ENCODE results near the gene KTN1. TPM values are rescaled to one million over a fixed set of nuclear protein-coding genes. Genes with fewer than 3 reads are reported as not detected.

KTN1 gene
- total and polyA plus RNA-seq, 2 experiments from 2014 or later: 124 to 607 TPM

GRCh38 chr14:55603401-55603953 is 23.5 kb downstream of the KTN1 start:
- Mint-ChIP-seq H3K27ac (no peak overlapping the region), H3K9me3 (no peaks in the 10 kb centered on the region; the same call in 2 of the 3 replicates), H3K27me3 (ENCODE audit: insufficient read depth, low read depth, poor library complexity) (no peaks in the 10 kb centered on the region), H3K4me1 (peaks cover 39% of the 10 kb centered on the region), H3K4me3 (no peak overlapping the region), H3K36me3 (ENCODE audit: low read depth) (peaks cover 5% of the 10 kb centered on the region; the same call in 1 of the 3 replicates)
- Histone ChIP-seq H4K20me1 (replicated peaks; ENCODE audit: insufficient read depth) (no peaks in the 10 kb centered on the region; the same call in 1 of the 2 replicates), H3F3A (replicated peaks; ENCODE audit: low read depth) (no peaks in the 10 kb centered on the region), H3K36me3 (ENCODE audit: insufficient read depth) (no peaks in the 10 kb centered on the region), H3K4me2 (no peak overlapping the region), H3K27ac (ENCODE audit: low read depth) (peak overlapping the region; percentile 56; the same call in 1 of the 2 replicates), H3K79me2 (replicated peaks; ENCODE audit: insufficient read depth) (peaks cover 100% of the 10 kb centered on the region), H3K27me3 (ENCODE audit: insufficient read depth) (no peaks in the 10 kb centered on the region), H3K4me1 (ENCODE audit: insufficient read depth) (peaks cover 79% of the 10 kb centered on the region), H3K4me3 (no peak overlapping the region), H3K9me2 (ENCODE audit: insufficient read depth) (no peaks in the 10 kb centered on the region), H2AFZ (no peak overlapping the region)
- ATAC-seq (no peak; the same call in 1 of the 3 replicates), DNase-seq (ENCODE audit: low spot score) (no peak)
- TF ChIP-seq STAT1 (IDR thresholded peaks at IDR 0.05; ENCODE audit: unreplicated experiment) (no peak), EZH2phosphoT487 (IDR thresholded peaks at IDR 0.05; ENCODE audit: unreplicated experiment) (no peak), ZNF331 (CRISPR knock-in tag; IDR thresholded peaks at IDR 0.05; ENCODE audit: low read depth) (no peak), ZNF114 (CRISPR knock-in tag; IDR thresholded peaks at IDR 0.05) (no peak), POLR2AphosphoS5 (IDR thresholded peaks at IDR 0.05; ENCODE audit: low read depth) (no peak), ETS1 (IDR thresholded peaks at IDR 0.05) (no peak), CREB1 (CRISPR knock-in tag; IDR thresholded peaks at IDR 0.05; ENCODE audit: low read depth) (no peak), CTCF (conservative IDR thresholded peaks at IDR 0.05; ENCODE audit: low read depth in 2 of 2) (no peak), JUNB (IDR thresholded peaks at IDR 0.05; ENCODE audit: unreplicated experiment) (no peak), REST (IDR thresholded peaks at IDR 0.05; ENCODE audit: unreplicated experiment) (no peak), ZNF462 (CRISPR knock-in tag; IDR thresholded peaks at IDR 0.05) (no peak)
